ENCODE measurements around the gene CHEK1. TPM values are rescaled to one million over a fixed set of nuclear protein-coding genes. Genes with fewer than 3 reads are reported as not detected.
A peak's percentile ranks its signal among the peaks of the same experiment; 100 is the strongest.

The CHEK1 gene
- total and polyA plus RNA-seq, 2 donors (not counting 3 experiments of a cell fraction or from before 2014, with no cell fraction given) = 15.0 to 66.1 TPM

GRCh38 chr11:125618383-125618782, 6.6 kb upstream of the CHEK1 start:
- Histone ChIP-seq H3K9me3 (replicated peaks; ENCODE audit: control insufficient read depth, insufficient read depth, low read length) (no peaks in the 10 kb centered on the region), H3K4me3 (replicated peaks in 1 of 3; ENCODE audit: insufficient read depth in 1 of 3, low read depth in 1 of 3, low read length in 3 of 3) (no peak overlapping the region), H3K9ac (replicated peaks; ENCODE audit: extremely low read depth, insufficient read depth, low read length) (no peak overlapping the region), H3K4me2 (ENCODE audit: insufficient read depth, low read length) (no peak overlapping the region), H3K79me2 (ENCODE audit: control insufficient read depth, insufficient read depth, low read length) (no peaks in the 10 kb centered on the region), H4K20me1 (replicated peaks; ENCODE audit: control insufficient read depth, extremely low read depth, insufficient read depth, low read length) (no peaks in the 10 kb centered on the region), H3K4me1 (ENCODE audit: control insufficient read depth, extremely low read depth, insufficient read depth, low read length) (peaks cover 9% of the 10 kb centered on the region), H3K9me1 (replicated peaks; ENCODE audit: control insufficient read depth, extremely low read depth, insufficient read depth, low read length) (no peaks in the 10 kb centered on the region), H3K36me3 (ENCODE audit: control insufficient read depth in 2 of 2, extremely low read depth in 1 of 2, insufficient read depth in 2 of 2, low read length in 2 of 2) (peaks cover 39 to 44% of the 10 kb centered on the region in 2 experiments), H3K27me3 (ENCODE audit: control insufficient read depth in 2 of 2, insufficient read depth in 2 of 2, low read length in 2 of 2) (no peaks in the 10 kb centered on the region), H3K27ac (ENCODE audit: insufficient read depth, low read depth, low read length) (no peak overlapping the region), H2AFZ (ENCODE audit: low read depth, low read length) (no peak overlapping the region)
- dilution Hi-C loops (cut with MboI; ENCODE audit: extremely low pct_ligation_motif_present, low sequenced_read_pairs) = no loop called here
- no TSS peak for BruUV-seq (replicated peaks)
- intact Hi-C loops (cut with micrococcal nuclease) = no loop called here
- ChIA-PET POLR2A (no interaction called here), CTCF (no interaction called here)
- FAIRE-seq (no peak), DNase-seq (ENCODE audit: low read depth, low spot score) (no peak)
- TF ChIP-seq POLR2A (IDR thresholded peaks at IDR 0.05; ENCODE audit: low read depth, low read length) (no peak), MAX (IDR thresholded peaks at IDR 0.05; ENCODE audit: insufficient read depth, insufficient read length) (no peak), JUN (IDR thresholded peaks at IDR 0.05; ENCODE audit: borderline replicate concordance, insufficient read depth, insufficient read length, low read depth) (no peak)

GRCh38 chr11:125621995-125622394, 3.0 kb upstream of the CHEK1 start:
- peaks cover 7% of the 10 kb centered on the region for H3K79me2 ChIP-seq (ENCODE audit: control insufficient read depth, insufficient read depth, low read length)
- H3K4me2 ChIP-seq (ENCODE audit: insufficient read depth, low read length) = peak overlapping the region; percentile 8
- no peak overlapping the region for H3K4me3 ChIP-seq (replicated peaks in 1 of 3; ENCODE audit: insufficient read depth in 1 of 3, low read depth in 1 of 3, low read length in 3 of 3)
- H3K27me3 ChIP-seq (ENCODE audit: control insufficient read depth in 2 of 2, insufficient read depth in 2 of 2, low read length in 2 of 2) = no peaks in the 10 kb centered on the region
- H3K9me3 ChIP-seq (replicated peaks; ENCODE audit: control insufficient read depth, insufficient read depth, low read length) = no peaks in the 10 kb centered on the region
- H3K36me3 ChIP-seq (ENCODE audit: control insufficient read depth in 2 of 2, extremely low read depth in 1 of 2, insufficient read depth in 2 of 2, low read length in 2 of 2) = peaks cover 22 to 23% of the 10 kb centered on the region in 2 experiments
- FAIRE-seq (no peak), DNase-seq (ENCODE audit: low read depth, low spot score) (peak; percentile 37)
- no peaks in the 10 kb centered on the region for H3K9me1 ChIP-seq (replicated peaks; ENCODE audit: control insufficient read depth, extremely low read depth, insufficient read depth, low read length)
- H3K27ac ChIP-seq (ENCODE audit: insufficient read depth, low read depth, low read length) = no peak overlapping the region
- no peak overlapping the region for H2AFZ ChIP-seq (ENCODE audit: low read depth, low read length)
- no TSS peak for BruUV-seq (replicated peaks)
- dilution Hi-C loops (cut with MboI; ENCODE audit: extremely low pct_ligation_motif_present, low sequenced_read_pairs) (no loop called here), intact Hi-C loops (cut with micrococcal nuclease) (no loop called here)
- no peaks in the 10 kb centered on the region for H4K20me1 ChIP-seq (replicated peaks; ENCODE audit: control insufficient read depth, extremely low read depth, insufficient read depth, low read length)
- peaks cover 17% of the 10 kb centered on the region for H3K4me1 ChIP-seq (ENCODE audit: control insufficient read depth, extremely low read depth, insufficient read depth, low read length)
- ChIA-PET POLR2A (no interaction called here), CTCF (interaction anchor here (0.9 to 7.0 kb wide), 5 partner anchors 9 to 253 kb away, joined by 3 to 44 read pairs (median 5); no protein-coding TSS in a partner anchor)
- no peak for TF ChIP-seq GATA2 (IDR thresholded peaks at IDR 0.05; ENCODE audit: insufficient read depth, insufficient read length, low read depth, low read length)
- TF ChIP-seq JUN (IDR thresholded peaks at IDR 0.05; ENCODE audit: borderline replicate concordance, insufficient read depth, insufficient read length, low read depth) = peak; percentile 24
- no peak for TF ChIP-seq EZH2 (IDR thresholded peaks at IDR 0.05; ENCODE audit: borderline replicate concordance, low read depth, low read length, severe bottlenecking)
- TF ChIP-seq CTCF (IDR thresholded peaks at IDR 0.05; ENCODE audit: extremely low read depth in 1 of 2, insufficient read depth in 1 of 2, low read depth in 1 of 2, low read length in 2 of 2) = no peak
- TF ChIP-seq MAX (IDR thresholded peaks at IDR 0.05; ENCODE audit: insufficient read depth, insufficient read length) = no peak
- TF ChIP-seq POLR2AphosphoS5 (IDR thresholded peaks at IDR 0.05; ENCODE audit: insufficient read depth, low read depth, low read length) = peak; percentile 27
- TF ChIP-seq MYC (IDR thresholded peaks at IDR 0.05; ENCODE audit: low read depth, low read length) = no peak
- peak; percentile 50 for TF ChIP-seq FOS (IDR thresholded peaks at IDR 0.05; ENCODE audit: borderline replicate concordance, insufficient read depth, low read length)
- TF ChIP-seq POLR2A (IDR thresholded peaks at IDR 0.05; ENCODE audit: low read depth, low read length) = peak; percentile 36
- H3K9ac ChIP-seq (replicated peaks; ENCODE audit: extremely low read depth, insufficient read depth, low read length) = no peak overlapping the region
